Activated naive CD4-positive, alpha-beta T cell treated with anti-CD3 and anti-CD28 coated beads for 36 hours (primary cell): ENCODE measurements around the gene KCNK7. TPM values are rescaled to one million over a fixed set of nuclear protein-coding genes. Genes with fewer than 3 reads are reported as not detected.

Source experiments
- CTCF ChIA-PET: fragments of 350-600 bp; sonication (Branson Sonifier 250); formaldehyde crosslinking; loops from one replicate; lab custom pipeline; 2021; ENCODE audit warnings: antibody characterized with exemption; lab: Charles Lee
- DNase-seq: peaks from one replicate; pipeline ENCODE4 v3.0.0-alpha.2; 2020
- H3K27ac Mint-ChIP-seq: one replicate; pipeline ENCODE4 v1.8.0; 2021; ENCODE audit warnings: mild to moderate bottlenecking, mixed read lengths
- H3K27me3 Mint-ChIP-seq: one replicate; pipeline ENCODE4 v1.8.0; 2021; ENCODE audit warnings: low read depth, mixed read lengths
- H3K36me3 Mint-ChIP-seq: one replicate; pipeline ENCODE4 v1.8.0; 2021; ENCODE audit warnings: low read depth, mixed read lengths
- H3K4me1 Mint-ChIP-seq: one replicate; pipeline ENCODE4 v1.8.0; 2021; ENCODE audit warnings: low read depth, mixed read lengths
- H3K4me3 Mint-ChIP-seq: one replicate; pipeline ENCODE4 v1.8.0; 2021; ENCODE audit warnings: mild to moderate bottlenecking, moderate library complexity, mixed read lengths
- H3K9me3 Mint-ChIP-seq: one replicate; pipeline ENCODE4 v1.8.0; 2021; ENCODE audit warnings: mixed read lengths
- intact Hi-C: fragments of 100-400 bp; cut with micrococcal nuclease; formaldehyde crosslinking; loops from one replicate; pipeline ENCODE4 v1.15.1; 2023
- total RNA-seq, 2 experiments: library from RNA; stranded (reverse); gene quantifications; one replicate each; pipeline ENCODE4 v1.2.3, GENCODE V29; 2021

Gene KCNK7
- total RNA-seq, 2 experiments from 2014 or later, result 0.35 TPM; not detected in 1

GRCh38 chr11:65615229-65615949 is 19.8 kb upstream of the KCNK7 start, which contains the start of gene PCNX3:
Gene PCNX3 (plus strand): TSS chr11:65615776. CDS start chr11:65616312, 536 bp downstream.
- H3K36me3 Mint-ChIP-seq, result peaks cover 23% of the 10 kb centered on the region
- intact Hi-C loops, result loop anchor here (1.0 kb wide), 12 partner anchors 23 to 387 kb away; partner anchors contain the start of genes BANF1, CFL1, EIF1AD and FOSL1
- peak; percentile 100 for DNase-seq
- peak within 1 kb of the TSS; percentile 95 for H3K4me3 Mint-ChIP-seq
- H3K27me3 Mint-ChIP-seq, result no peaks in the 10 kb centered on the region
- peaks cover 54% of the 10 kb centered on the region for H3K4me1 Mint-ChIP-seq
- H3K27ac Mint-ChIP-seq, result peak within 1 kb of the TSS; percentile 98
- no peaks in the 10 kb centered on the region for H3K9me3 Mint-ChIP-seq
- CTCF ChIA-PET, result interaction anchor here (0.7 to 1.5 kb wide), 10 partner anchors 21 to 201 kb away, joined by 3 to 6 read pairs (median 4); partner anchors contain the start of genes FAM89B and ZNRD2

GRCh38 chr11:65613091-65613928 is 17.7 kb upstream of the KCNK7 start:
- peaks cover 52% of the 10 kb centered on the region for H3K4me1 Mint-ChIP-seq
- peaks cover 19% of the 10 kb centered on the region for H3K36me3 Mint-ChIP-seq
- peak overlapping the region; percentile 95 for H3K4me3 Mint-ChIP-seq
- DNase-seq, result peak; percentile 33
- no peaks in the 10 kb centered on the region for H3K9me3 Mint-ChIP-seq
- peak overlapping the region; percentile 72 for H3K27ac Mint-ChIP-seq
- intact Hi-C loops, result no loop called here
- CTCF ChIA-PET, result interaction anchor here (0.9 to 1.8 kb wide), 6 partner anchors 19 to 298 kb away, joined by 3 to 13 read pairs (median 4); partner anchors contain the start of gene FAM89B
- no peaks in the 10 kb centered on the region for H3K27me3 Mint-ChIP-seq

- H3K4me1 Mint-ChIP-seq, result peaks cover 49% of the 10 kb centered on the region
Measured at GRCh38 chr11:65612691-65613090, 17.1 kb upstream of the KCNK7 start.

GRCh38 chr11:65611758-65612603 is 16.4 kb upstream of the KCNK7 start:
- Mint-ChIP-seq H3K27ac (peak overlapping the region; percentile 59), H3K4me1 (peaks cover 42% of the 10 kb centered on the region), H3K4me3 (peak overlapping the region; percentile 95), H3K27me3 (no peaks in the 10 kb centered on the region), H3K36me3 (peaks cover 15% of the 10 kb centered on the region), H3K9me3 (no peaks in the 10 kb centered on the region)
- no peak for DNase-seq
- CTCF ChIA-PET, result interaction anchor here (1.0 to 1.8 kb wide), 3 partner anchors 18 to 71 kb away, joined by 3 to 13 read pairs (median 9); no protein-coding TSS in a partner anchor
- intact Hi-C loops, result no loop called here

More at GRCh38 chr11:65612691-65613090, 17.1 kb upstream of the KCNK7 start:
- Mint-ChIP-seq H3K4me3 (peak overlapping the region; percentile 95), H3K9me3 (no peaks in the 10 kb centered on the region), H3K27me3 (no peaks in the 10 kb centered on the region), H3K36me3 (peaks cover 18% of the 10 kb centered on the region), H3K27ac (peak overlapping the region; percentile 5)
- intact Hi-C loops, result no loop called here
- DNase-seq, result no peak
- CTCF ChIA-PET, result interaction anchor here (0.9 to 1.8 kb wide), 5 partner anchors 19 to 297 kb away, joined by 3 to 13 read pairs (median 3); no protein-coding TSS in a partner anchor

- peaks cover 10% of the 10 kb centered on the region for H3K36me3 Mint-ChIP-seq
- no peak overlapping the region for H3K4me3 Mint-ChIP-seq
- intact Hi-C loops, result no loop called here
- CTCF ChIA-PET, result no interaction called here
- H3K27ac Mint-ChIP-seq, result peak overlapping the region; percentile 59
- H3K27me3 Mint-ChIP-seq, result no peaks in the 10 kb centered on the region
- peaks cover 35% of the 10 kb centered on the region for H3K4me1 Mint-ChIP-seq
- no peaks in the 10 kb centered on the region for H3K9me3 Mint-ChIP-seq
- DNase-seq, result no peak
Measured at GRCh38 chr11:65611028-65611757, 15.6 kb upstream of the KCNK7 start.

- Mint-ChIP-seq H3K36me3 (peaks cover 13% of the 10 kb centered on the region), H3K27me3 (no peaks in the 10 kb centered on the region), H3K9me3 (no peaks in the 10 kb centered on the region), H3K27ac (peak overlapping the region; percentile 59), H3K4me3 (no peak overlapping the region), H3K4me1 (peaks cover 35% of the 10 kb centered on the region)
- CTCF ChIA-PET, result interaction anchor here (0.6 kb wide), 1 partner anchor 37 kb away, joined by 3 read pairs; no protein-coding TSS in a partner anchor
- intact Hi-C loops, result no loop called here
- DNase-seq, result no peak
Measured at GRCh38 chr11:65610404-65610803, 14.8 kb upstream of the KCNK7 start.

GRCh38 chr11:65609665-65610064 is 14.1 kb upstream of the KCNK7 start:
- peaks cover 13% of the 10 kb centered on the region for H3K36me3 Mint-ChIP-seq
- H3K27ac Mint-ChIP-seq, result peak overlapping the region; percentile 64
- no peak overlapping the region for H3K4me3 Mint-ChIP-seq
- intact Hi-C loops, result no loop called here
- no peaks in the 10 kb centered on the region for H3K27me3 Mint-ChIP-seq
- CTCF ChIA-PET, result no interaction called here
- H3K9me3 Mint-ChIP-seq, result no peaks in the 10 kb centered on the region
- H3K4me1 Mint-ChIP-seq, result peaks cover 35% of the 10 kb centered on the region
- no peak for DNase-seq

GRCh38 chr11:65609229-65609628 is 13.6 kb upstream of the KCNK7 start:
- no peak for DNase-seq
- H3K4me3 Mint-ChIP-seq, result no peak overlapping the region
- H3K4me1 Mint-ChIP-seq, result peaks cover 35% of the 10 kb centered on the region
- intact Hi-C loops, result no loop called here
- H3K27me3 Mint-ChIP-seq, result no peaks in the 10 kb centered on the region
- no peak overlapping the region for H3K27ac Mint-ChIP-seq
- H3K9me3 Mint-ChIP-seq, result no peaks in the 10 kb centered on the region
- CTCF ChIA-PET, result no interaction called here
- H3K36me3 Mint-ChIP-seq, result peaks cover 13% of the 10 kb centered on the region

- Mint-ChIP-seq H3K9me3 (no peaks in the 10 kb centered on the region), H3K36me3 (peaks cover 13% of the 10 kb centered on the region), H3K27me3 (no peaks in the 10 kb centered on the region), H3K27ac (no peak overlapping the region), H3K4me3 (no peak overlapping the region), H3K4me1 (peaks cover 31% of the 10 kb centered on the region)
- CTCF ChIA-PET, result no interaction called here
- intact Hi-C loops, result no loop called here
- DNase-seq, result no peak
Measured at GRCh38 chr11:65607614-65608426, 12.2 kb upstream of the KCNK7 start.

GRCh38 chr11:65606876-65607613 is 11.4 kb upstream of the KCNK7 start:
- Mint-ChIP-seq H3K27ac (no peak overlapping the region), H3K4me1 (peaks cover 23% of the 10 kb centered on the region), H3K27me3 (no peaks in the 10 kb centered on the region), H3K9me3 (no peaks in the 10 kb centered on the region), H3K36me3 (peaks cover 9% of the 10 kb centered on the region), H3K4me3 (no peak overlapping the region)
- intact Hi-C loops, result no loop called here
- CTCF ChIA-PET, result no interaction called here
- no peak for DNase-seq
